CD4-positive, alpha-beta T cell treated with Interleukin-6 at 100 ng/mL for 8 hours (primary cell): Measurements from ENCODE around the gene PCDHA10.
"Not testable (repeated sequence)": the region's sequence is repeated elsewhere in the genome, so short reads cannot be mapped to it uniquely, and the experiment has no call there.

Source experiments
- DNase-seq: peaks from one replicate; pipeline ENCODE4 v3.0.0-alpha.2; 2020; ENCODE audit warnings: mixed read lengths, low spot score

The PCDHA10 gene, protein sequence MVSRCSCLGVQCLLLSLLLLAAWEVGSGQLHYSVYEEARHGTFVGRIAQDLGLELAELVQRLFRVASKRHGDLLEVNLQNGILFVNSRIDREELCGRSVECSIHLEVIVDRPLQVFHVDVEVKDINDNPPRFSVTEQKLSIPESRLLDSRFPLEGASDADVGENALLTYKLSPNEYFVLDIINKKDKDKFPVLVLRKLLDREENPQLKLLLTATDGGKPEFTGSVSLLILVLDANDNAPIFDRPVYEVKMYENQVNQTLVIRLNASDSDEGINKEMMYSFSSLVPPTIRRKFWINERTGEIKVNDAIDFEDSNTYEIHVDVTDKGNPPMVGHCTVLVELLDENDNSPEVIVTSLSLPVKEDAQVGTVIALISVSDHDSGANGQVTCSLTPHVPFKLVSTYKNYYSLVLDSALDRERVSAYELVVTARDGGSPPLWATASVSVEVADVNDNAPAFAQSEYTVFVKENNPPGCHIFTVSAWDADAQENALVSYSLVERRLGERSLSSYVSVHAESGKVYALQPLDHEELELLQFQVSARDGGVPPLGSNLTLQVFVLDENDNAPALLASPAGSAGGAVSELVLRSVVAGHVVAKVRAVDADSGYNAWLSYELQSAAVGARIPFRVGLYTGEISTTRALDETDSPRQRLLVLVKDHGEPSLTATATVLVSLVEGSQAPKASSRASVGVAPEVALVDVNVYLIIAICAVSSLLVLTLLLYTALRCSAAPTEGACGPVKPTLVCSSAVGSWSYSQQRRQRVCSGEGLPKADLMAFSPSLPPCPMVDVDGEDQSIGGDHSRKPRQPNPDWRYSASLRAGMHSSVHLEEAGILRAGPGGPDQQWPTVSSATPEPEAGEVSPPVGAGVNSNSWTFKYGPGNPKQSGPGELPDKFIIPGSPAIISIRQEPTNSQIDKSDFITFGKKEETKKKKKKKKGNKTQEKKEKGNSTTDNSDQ

DNA sequence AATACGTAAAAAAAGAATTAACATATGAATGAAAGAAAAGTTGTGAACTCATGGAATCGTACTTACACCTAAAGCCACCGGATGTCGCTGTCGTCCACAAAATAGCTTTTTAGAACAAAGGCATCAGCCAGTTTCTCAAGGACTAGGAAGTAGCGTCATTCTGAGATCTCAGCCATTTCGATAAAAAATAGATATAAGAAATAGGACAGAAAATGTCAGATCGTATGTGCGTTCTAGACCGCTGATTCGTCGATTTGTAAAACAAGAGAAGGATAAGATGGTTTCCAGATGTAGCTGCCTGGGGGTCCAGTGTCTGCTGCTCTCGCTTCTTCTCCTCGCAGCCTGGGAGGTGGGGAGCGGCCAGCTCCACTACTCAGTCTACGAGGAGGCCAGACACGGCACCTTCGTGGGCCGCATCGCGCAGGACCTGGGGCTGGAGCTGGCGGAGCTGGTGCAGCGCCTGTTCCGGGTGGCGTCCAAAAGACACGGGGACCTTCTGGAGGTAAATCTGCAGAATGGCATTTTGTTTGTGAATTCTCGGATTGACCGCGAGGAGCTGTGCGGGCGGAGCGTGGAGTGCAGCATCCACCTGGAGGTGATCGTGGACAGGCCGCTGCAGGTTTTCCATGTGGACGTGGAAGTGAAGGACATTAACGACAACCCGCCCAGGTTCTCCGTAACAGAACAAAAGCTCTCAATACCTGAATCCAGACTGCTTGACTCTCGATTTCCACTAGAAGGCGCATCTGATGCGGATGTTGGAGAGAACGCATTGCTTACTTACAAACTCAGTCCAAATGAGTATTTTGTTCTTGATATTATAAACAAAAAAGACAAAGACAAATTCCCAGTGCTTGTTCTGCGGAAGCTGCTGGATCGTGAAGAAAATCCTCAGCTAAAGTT is at the start of gene PCDHA10:
PCDHA10 (plus strand) TSS at position 126 of the 903 bp plus-strand sequence; CDS start at position 278, 152 bp downstream.
- DNase-seq = no peak

DNA sequence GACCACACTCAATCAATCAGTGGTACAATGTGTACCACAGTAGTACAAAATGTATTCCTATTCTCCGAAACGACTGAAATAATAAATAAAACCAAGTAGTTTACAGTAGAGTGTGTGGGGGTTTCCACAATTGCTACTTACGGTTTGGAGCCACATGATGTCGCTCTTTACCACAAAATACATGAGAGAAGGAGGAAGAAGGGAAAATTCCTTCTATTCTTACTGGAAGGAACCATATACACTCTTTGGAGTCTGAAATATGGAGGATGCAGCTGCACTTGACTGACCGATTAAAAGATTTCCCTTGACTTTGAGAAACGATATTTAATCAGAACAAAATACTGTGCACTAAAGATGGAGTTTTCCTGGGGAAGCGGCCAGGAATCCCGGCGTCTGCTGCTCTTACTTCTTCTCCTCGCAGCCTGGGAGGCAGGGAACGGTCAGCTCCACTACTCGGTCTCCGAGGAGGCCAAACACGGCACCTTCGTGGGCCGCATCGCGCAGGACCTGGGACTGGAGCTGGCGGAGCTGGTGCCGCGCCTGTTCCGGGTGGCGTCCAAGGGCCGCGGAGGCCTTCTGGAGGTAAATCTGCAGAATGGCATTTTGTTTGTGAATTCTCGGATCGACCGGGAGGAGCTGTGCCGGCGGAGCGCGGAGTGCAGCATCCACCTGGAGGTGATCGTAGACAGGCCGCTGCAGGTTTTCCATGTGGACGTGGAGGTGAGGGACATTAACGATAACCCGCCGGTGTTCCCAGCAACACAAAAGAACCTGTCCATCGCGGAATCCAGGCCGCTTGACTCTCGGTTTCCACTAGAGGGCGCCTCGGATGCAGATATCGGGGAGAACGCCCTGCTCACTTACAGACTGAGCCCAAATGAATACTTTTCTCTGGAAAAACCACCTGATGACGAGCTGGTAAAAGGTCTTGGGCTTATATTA is 48.6 kb upstream of the PCDHA10 start, which contains the start of gene PCDHA4:
PCDHA4 (plus strand) TSS at position 235 of the 942 bp plus-strand sequence.
- no peak for DNase-seq

DNA sequence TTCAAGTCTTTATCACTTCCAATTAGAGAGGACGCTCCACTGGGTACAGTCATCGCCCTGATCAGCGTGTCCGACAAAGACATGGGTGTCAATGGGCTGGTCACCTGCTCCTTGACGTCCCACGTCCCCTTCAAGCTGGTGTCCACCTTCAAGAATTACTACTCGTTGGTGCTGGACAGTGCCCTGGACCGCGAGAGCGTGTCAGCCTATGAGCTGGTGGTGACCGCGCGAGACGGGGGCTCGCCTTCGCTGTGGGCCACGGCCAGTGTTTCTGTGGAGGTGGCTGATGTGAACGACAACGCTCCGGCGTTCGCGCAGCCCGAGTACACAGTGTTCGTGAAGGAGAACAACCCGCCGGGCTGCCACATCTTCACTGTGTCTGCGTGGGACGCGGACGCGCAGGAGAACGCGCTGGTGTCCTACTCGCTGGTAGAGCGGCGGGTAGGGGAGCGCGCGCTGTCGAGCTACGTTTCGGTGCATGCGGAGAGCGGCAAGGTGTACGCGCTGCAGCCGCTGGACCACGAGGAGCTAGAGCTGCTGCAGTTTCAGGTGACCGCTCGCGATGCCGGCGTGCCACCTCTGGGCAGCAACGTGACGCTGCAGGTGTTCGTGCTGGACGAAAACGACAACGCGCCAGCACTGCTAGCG is 47.3 kb upstream of the PCDHA10 start:
- not testable (repeated sequence) for DNase-seq

DNA sequence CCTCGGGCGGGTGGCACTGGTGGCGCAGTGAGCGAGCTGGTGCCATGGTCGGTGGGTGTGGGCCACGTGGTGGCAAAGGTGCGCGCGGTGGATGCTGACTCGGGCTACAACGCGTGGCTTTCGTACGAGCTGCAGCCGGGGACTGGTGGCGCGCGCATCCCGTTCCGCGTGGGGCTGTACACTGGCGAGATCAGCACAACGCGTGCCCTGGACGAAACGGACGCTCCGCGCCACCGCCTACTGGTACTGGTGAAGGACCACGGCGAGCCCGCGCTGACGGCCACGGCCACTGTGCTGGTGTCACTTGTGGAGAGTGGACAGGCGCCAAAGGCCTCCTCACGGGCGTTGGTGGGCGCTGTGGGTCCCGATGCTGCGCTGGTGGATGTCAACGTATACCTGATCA is 46.8 kb upstream of the PCDHA10 start:
- no peak for DNase-seq

DNA sequence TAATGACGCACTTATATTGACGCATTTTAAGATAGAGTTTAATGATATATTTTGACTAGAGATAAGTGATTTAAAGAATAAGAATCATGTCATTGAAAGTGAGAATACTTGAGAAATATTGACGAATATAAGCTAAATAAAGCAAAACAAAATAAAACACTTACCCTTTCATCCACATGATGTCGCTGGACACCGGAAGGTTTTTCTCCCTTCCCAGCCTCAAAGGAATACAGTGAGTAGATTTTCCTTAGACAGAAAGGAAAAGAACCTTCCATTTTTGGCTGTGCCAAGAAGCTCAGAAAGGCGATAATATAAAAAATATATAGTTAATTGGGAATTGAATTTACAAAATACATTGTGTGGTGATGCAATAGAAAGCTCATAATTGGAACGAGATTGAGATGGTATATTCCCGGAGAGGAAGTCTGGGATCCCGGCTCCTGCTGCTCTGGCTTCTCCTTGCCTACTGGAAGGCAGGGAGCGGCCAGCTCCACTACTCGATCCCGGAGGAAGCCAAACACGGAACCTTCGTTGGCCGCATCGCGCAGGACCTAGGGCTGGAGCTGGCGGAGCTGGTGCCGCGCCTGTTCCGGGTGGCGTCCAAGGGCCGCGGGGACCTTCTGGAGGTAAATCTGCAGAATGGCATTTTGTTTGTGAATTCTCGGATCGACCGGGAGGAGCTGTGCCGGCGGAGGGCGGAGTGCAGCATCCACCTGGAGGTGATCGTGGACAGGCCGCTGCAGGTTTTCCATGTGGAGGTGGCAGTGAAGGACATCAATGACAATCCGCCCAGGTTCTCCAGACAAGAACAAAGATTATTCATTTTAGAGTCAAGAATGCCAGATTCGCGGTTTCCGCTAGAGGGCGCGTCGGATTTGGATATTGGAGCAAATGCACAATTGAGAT is 34.1 kb upstream of the PCDHA10 start, which contains the start of gene PCDHA5:
PCDHA5 (plus strand) TSS at position 239 of the 906 bp plus-strand sequence.
- no peak for DNase-seq

DNA sequence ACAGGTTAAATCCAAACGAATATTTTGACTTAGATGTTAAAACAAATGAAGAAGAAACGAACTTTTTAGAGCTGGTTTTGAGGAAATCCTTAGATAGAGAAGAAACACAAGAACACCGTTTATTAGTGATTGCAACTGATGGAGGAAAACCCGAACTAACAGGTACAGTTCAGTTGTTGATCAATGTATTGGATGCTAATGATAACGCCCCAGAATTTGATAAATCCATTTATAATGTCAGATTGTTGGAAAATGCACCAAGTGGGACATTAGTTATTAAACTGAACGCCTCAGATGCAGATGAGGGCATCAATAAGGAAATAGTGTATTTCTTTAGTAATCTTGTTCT is 33.4 kb upstream of the PCDHA10 start:
- DNase-seq = no peak

DNA sequence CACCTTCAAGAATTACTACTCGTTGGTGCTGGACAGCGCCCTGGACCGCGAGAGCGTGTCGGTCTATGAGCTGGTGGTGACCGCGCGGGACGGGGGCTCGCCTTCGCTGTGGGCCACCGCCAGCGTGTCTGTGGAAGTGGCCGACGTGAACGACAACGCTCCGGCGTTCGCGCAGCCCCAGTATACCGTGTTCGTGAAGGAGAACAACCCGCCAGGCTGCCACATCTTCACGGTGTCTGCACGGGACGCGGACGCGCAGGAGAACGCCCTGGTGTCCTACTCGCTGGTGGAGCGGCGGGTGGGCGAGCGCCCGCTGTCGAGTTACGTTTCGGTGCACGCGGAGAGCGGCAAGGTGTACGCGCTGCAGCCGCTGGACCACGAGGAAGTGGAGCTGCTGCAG is 32.7 kb upstream of the PCDHA10 start:
- not testable (repeated sequence) for DNase-seq

DNA sequence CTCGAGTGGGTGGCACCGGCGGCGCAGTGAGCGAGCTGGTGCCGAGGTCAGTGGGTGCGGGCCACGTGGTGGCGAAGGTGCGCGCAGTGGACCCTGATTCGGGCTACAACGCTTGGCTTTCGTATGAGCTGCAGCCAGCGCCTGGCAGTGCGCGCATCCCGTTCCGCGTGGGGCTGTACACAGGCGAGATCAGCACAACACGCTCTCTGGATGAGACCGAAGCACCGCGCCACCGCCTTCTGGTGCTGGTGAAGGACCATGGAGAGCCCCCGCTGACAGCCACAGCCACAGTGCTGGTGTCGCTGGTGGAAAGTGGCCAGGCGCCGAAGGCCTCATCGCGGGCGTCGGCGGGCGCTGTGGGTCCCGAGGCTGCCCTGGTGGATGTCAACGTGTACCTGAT is 32.2 kb upstream of the PCDHA10 start:
- no peak for DNase-seq

DNA sequence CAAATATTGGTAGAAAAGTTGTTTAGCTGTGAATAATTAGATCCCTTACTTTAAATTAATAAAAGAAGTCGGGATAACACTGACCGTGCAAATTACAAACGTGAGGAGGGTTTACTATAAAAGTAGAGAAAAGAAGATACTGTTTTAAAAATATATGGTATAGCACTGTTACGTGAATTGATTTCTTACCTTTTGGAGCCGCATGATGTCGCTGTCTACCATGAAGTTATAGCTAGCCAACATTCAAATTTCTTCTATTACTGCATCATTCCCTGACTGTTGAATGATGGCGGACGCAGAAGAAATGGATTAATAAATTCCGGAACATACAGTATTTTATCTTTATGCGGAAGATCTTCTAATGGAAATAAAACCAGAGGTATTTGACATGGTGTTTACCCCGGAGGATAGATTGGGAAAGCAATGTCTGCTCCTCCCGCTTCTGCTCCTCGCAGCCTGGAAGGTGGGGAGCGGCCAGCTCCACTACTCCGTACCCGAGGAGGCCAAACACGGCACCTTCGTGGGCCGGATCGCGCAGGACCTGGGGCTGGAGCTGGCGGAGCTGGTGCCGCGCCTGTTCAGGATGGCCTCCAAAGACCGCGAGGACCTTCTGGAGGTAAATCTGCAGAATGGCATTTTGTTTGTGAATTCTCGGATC is 27.9 kb upstream of the PCDHA10 start, which contains the start of gene PCDHA6:
PCDHA6 (plus strand) TSS at position 257 of the 658 bp plus-strand sequence; CDS start at position 389, 132 bp downstream.
- no peak for DNase-seq

DNA sequence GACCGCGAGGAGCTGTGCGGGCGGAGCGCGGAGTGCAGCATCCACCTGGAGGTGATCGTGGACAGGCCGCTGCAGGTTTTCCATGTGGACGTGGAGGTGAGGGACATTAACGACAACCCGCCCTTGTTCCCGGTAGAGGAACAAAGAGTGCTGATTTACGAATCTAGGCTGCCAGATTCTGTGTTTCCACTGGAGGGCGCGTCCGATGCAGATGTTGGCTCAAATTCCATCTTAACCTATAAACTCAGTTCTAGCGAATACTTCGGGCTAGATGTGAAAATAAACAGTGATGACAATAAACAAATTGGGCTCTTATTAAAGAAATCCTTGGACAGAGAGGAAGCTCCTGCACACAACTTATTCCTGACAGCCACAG is 27.3 kb upstream of the PCDHA10 start:
- DNase-seq = no peak

DNA sequence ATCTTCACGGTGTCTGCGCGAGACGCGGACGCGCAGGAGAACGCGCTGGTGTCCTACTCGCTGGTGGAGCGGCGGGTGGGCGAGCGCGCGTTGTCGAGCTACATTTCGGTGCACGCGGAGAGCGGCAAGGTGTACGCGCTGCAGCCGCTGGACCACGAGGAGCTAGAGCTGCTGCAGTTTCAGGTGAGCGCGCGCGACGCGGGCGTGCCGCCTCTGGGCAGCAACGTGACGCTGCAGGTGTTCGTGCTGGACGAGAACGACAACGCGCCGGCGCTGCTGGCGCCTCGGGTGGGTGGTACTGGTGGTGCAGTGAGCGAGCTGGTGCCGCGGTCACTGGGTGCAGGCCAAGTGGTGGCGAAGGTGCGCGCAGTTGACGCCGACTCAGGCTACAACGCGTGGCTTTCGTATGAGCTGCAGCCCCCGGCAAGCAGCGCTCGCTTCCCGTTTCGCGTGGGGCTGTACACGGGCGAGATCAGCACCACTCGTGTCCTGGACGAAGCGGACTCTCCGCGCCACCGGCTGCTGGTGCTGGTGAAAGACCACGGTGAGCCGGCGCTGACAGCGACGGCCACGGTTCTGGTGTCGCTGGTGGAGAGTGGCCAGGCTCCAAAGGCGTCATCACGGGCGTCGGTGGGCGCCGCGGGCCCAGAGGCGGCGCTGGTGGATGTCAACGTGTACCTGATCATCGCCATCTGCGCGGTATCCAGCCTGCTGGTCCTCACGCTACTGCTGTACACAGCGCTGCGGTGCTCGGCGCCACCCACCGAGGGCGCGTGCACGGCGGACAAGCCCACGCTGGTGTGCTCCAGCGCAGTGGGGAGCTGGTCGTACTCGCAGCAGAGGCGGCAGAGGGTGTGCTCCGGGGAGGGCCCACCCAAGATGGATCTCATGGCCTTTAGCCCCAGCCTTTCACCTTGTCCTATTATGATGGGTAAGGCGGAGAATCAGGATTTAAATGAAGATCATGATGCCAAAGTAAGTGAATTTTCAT is 25.9 kb upstream of the PCDHA10 start:
- DNase-seq = not testable (repeated sequence)

DNA sequence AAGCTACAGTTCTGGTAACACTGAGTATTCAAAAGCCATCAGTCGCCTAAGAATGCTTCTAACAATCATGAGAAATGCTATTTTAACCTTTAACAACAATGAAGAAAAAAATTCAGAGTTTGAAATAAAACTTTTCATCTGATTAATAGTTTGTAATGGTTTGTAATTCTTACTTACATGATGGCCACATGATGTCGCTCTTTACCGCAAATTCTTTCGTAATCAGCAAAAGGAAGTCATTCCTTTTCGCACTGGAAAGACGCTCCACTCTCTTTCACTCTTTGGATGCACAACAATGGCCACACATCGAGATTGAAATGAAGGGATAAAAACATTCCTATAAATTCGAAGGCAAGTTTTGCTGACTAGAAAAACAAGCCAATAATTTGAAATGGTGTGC is 21.7 kb upstream of the PCDHA10 start, which contains the start of gene PCDHA7:
PCDHA7 (plus strand) TSS at position 277 of the 400 bp plus-strand sequence; CDS start at position 392, 115 bp downstream.
- no peak for DNase-seq

DNA sequence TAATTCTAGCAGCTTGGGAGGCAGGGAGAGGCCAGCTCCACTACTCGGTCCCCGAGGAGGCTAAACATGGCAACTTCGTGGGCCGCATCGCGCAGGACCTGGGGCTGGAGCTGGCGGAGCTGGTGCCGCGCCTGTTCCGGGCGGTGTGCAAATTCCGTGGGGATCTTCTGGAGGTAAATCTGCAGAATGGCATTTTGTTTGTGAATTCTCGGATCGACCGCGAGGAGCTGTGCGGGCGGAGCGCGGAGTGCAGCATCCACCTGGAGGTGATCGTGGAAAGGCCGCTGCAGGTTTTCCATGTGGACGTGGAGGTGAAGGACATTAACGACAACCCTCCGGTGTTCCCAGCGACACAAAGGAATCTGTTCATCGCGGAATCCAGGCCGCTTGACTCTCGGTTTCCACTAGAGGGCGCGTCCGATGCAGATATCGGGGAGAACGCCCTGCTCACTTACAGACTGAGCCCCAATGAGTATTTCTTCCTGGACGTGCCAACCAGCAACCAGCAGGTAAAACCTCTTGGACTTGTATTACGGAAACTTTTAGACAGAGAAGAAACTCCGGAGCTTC is 21.2 kb upstream of the PCDHA10 start:
- DNase-seq = not testable (repeated sequence)

DNA sequence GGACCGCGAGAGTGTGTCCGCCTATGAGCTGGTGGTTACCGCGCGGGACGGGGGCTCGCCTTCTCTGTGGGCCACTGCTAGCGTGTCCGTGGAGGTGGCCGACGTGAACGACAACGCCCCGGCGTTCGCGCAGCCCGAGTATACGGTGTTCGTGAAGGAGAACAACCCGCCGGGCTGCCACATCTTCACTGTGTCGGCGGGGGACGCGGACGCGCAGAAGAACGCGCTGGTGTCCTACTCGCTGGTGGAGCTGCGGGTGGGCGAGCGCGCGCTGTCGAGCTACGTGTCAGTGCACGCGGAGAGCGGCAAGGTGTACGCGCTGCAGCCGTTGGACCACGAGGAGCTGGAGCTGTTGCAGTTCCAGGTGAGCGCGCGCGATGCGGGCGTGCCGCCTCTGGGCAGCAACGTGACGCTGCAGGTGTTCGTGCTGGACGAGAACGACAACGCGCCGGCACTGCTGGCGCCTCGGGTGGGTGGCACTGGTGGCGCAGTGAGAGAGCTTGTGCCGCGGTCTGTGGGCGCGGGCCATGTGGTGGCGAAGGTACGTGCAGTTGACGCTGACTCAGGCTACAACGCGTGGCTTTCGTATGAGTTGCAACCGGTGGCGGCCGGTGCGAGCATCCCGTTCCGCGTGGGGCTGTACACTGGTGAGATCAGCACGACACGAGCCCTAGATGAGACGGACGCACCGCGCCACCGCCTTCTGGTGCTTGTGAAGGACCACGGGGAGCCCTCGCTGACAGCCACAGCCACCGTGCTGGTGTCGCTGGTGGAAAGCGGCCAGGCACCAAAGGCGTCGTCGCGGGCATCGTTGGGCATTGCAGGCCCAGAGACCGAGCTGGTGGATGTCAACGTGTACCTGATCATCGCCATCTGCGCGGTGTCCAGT is 19.8 kb upstream of the PCDHA10 start:
- DNase-seq = no peak
